GM19372 (cell line): ENCODE measurements around the gene AK8.

Experiments used
- ATAC-seq: cut with Tn5 transposase; IDR thresholded peaks from one replicate; pipeline ENCODE4 v1.9.1; 2021; ENCODE audit warnings: mild to moderate bottlenecking, low read depth, moderate library complexity; ENCODE audit not compliant: unreplicated experiment

The AK8 gene

DNA sequence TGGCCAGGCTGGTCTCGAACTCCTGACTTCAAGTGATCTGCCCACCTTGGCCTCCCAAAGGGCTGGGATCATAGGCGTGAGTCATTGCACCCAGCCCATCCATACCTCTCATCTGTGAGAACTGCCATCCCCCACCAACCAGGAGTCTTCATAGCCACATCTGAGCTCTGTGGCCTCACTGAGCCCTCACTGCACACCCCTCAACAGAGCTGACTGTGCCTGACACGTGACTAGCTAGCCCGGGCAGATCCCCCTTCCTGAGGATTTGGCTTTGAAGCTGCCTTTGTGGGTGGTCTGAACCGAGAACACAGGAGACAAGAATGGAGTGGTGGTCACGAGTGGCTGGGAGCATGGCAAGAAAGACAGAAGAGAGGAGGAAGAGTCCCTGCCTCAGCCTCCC lies 15.6 kb downstream of the AK8 start:
- ATAC-seq: no peak

- no peak for ATAC-seq
Observed at GRCh38 chr9:132861666-132862065, 16.4 kb downstream of the AK8 start.

DNA sequence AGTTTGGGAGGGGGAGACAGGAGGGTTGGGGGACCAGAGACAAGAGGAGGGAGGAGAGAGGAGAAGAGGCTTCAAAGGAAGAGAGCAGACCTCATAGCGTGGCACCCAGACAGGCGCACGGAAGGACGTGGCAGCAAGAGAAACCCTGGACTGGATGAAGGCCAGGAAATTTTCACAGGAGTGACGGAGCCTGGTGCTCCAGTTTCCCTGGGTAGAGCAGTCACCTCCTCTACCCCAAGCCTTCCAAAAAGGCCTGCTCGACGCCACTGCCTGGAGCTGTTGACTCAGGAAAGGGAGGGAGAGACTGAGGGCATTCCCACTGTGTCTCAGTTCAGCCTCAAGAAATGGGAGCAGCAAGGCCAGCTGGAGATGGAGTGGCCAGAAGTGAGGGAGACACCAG lies 19.3 kb downstream of the AK8 start:
- no peak for ATAC-seq

- no peak for ATAC-seq
Observed at GRCh38 chr9:132857616-132858342, 20.3 kb downstream of the AK8 start.

DNA sequence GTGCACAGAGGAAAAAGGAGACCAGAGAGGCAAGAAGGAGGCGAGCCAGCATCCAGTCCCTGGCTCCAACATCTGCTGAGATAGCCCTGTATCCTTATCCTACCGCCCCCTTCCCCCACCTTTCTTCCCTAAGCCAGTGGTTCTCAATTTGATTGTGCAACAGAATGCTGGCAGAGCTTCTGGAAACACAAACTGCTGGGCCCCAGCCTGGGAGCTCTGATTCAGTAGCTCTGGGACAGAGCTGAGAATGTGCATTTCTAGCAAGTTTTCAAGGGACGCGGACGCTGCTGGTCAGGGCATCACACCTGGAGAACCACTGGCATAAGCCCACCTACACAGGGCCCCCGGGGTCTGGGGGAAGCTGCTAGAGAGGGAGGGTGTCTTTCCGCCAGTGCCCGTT lies 21.1 kb downstream of the AK8 start:
- no peak for ATAC-seq

DNA sequence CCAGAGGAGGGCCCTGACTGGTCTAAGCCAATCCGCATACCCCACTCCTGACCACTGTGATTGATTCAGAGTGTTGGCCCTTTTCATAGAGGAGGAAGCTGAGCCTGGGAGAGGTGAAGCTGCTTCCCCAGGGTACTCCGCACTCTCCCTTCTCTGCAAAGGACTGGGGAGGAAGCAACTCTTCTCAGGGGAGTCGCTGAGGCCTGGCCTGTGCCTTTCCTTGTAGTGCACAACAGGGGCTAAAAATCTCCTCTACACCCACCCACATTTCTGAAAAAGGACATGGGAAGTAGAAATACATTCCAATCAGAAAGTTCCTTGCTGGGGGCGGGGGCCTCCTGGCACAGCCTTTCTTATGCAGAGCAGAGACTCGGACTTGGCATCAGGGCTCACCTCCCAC lies 22.2 kb downstream of the AK8 start:
- no peak for ATAC-seq

DNA sequence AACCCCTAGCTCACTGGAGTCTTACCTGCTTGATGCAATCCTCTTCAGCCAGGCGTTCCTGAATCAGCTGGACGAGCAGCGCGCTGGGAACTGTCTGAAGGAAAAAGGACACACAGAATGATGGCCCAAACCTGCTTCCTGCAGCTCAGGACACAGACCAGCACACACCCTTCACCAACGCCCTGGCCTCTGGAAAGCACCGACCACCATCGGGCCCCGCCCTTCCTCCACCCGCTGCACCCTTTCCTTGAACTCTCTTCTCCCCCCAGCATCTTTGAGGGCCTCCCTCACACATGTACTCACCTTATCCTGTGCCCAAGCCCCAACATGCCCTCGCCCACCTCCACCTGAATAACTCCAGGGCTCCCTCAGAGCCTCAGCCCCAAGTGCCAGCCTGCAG lies 23.3 kb downstream of the AK8 start:
- ATAC-seq: no peak

- no peak for ATAC-seq
Observed at GRCh38 chr9:132853482-132853881, 24.6 kb downstream of the AK8 start.

DNA sequence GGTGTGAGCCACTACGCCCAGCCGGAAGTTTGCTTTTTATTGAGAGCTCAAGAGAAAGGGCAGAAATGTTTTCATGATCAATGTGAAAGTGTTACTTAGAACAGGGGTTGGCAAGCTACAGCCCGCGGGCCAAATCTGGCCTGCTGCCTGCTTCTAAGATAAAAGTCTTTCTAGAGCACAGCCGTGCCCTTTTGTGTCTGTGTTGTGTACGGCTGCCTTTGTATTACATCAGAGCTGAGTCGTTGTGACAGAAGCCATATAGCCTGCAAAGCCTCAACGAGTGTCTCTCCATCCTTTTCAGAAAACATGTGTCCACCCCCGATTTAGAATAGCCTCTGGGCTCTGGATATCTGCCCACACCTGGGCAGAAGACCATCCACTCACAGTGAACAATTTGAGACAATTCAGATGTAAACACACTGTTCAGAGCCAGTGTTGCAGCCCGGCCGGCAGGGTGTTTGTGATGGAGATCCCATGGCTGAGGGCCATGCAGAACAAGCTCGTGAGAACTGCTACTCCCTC lies 28.8 kb downstream of the AK8 start:
- ATAC-seq: no peak

GRCh38 chr9:132846918-132847515 lies 31.1 kb downstream of the AK8 start:
- ATAC-seq: no peak

- no peak for ATAC-seq
Observed at GRCh38 chr9:132846109-132846917, 31.8 kb downstream of the AK8 start.

DNA sequence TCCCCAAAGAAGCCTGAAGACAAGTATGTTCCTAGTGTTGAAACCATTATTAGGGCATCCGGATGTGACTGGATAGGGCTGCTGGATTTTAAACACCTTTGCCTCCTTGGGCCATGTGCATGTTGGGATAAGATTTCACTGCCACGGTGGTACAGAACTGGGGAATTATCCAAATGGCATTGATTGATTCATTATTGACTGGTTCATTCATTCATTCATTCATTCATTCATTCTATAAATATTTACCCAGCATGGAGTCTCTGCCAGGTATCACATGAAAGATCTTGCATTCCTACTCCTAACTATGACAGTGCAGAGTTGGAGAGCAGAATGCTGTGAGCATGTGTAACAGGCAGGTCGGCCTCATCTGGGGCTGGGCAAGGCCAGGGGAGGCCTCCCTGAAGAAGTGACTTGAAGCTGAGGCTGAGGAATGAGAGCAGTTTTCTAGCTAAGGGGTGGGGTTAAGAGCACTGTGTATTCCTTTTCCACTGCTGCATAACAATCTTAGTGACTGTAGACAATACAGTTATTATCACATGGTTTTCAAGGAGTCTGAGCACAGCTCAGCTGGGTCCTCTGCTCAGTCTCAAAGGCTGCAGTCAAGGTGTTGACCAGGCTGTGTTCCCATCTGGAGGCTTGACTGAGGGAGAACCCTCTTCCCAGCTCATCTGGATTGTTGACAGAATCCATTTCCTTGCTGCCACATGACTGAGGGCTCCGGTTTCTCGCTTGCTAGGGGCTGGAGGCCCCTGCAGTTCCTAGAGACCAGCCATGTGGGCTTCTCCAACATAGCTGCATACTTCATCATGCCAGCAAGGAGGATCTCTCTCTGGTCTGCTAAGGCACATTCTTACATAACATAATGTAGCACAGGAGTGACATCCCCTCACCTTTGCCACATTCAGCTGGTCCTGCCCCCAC lies 35.7 kb downstream of the AK8 start:
- ATAC-seq: no peak

DNA sequence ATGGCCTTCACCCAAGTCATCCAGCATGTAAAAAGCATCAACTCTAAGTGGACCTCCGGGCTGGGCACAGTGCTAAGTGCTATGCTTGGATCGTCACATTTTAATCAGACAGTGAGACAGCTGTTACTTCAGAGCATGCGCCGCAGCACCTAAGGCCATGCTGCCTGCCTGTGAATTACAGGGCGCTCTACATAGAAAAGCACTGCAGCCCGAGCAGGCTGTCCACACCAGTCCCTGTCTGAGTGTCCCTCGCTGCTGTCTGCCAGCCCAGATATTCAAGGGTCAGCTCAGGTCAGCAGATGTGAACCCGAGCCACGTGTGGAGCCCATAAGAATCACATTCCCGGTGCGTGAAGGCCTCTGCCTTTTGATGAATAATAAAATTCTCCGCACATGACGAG lies 37.1 kb downstream of the AK8 start:
- no peak for ATAC-seq

DNA sequence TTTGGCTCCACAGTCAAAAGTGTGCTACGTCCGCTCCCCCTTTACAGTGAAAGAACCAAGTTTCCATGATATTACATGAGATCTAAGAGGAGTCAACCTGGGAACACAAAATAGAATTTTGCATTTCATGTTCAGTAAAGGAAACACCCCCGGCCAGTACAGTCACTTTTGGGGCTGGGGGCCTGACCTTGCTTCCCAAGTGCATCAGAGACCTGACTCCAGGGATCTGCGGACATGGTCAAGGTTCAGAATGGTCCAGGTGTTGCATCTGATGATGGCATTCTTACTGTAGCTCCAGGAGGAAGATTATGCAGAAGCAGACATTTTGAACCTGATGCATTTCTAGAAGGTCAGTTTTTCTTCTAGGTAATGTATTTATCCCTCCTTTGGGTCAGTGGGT lies 39.8 kb downstream of the AK8 start:
- no peak for ATAC-seq

- ATAC-seq: no peak
Observed at GRCh38 chr9:132837501-132838286, 40.4 kb downstream of the AK8 start.

DNA sequence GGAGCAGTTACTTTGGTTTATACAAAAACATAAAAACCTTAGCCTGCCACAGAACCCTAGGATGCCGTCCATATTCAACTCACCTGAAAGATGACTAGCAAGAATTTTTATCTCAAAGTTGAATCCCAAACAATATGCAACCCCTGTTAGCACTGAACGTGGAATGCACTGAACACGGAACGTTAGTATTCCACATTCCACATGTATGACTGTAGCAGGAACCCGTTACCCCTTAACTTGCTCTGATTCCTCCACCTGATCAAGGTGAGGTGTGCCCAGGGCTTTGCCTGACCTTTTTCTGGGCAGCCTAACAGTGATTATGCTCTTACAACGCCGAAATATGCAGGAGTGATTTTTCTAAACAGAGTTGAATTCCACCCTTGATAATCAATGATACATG lies 43.7 kb downstream of the AK8 start:
- no peak for ATAC-seq

DNA sequence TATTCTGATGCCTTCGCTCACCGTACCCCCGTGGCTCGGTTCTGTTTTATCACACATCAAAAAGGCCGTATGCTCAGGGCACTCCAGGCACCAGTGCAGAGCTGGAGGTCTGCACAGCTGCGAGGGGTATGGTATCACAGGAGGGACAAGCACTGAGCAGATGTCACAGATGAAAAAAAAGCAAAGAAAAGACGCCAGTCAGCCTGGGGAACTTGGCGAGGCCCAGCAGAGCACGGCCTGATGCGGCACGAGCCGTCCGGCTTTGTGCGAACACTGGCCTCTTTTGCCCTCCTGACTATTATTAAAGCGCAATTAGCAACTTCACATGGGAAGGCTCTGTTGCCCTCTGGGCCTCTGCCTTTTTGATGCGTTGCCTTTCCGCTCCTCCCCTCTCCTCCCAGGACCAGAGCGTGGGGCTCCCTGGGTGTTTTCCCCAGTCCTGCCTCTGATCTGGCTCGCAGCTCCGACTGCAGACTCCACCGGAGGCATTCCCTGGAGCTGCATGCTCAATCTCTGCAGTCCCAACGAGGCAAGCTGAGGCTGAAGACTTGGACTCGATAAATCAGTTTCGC lies 44.4 kb downstream of the AK8 start:
- ATAC-seq: no peak

DNA sequence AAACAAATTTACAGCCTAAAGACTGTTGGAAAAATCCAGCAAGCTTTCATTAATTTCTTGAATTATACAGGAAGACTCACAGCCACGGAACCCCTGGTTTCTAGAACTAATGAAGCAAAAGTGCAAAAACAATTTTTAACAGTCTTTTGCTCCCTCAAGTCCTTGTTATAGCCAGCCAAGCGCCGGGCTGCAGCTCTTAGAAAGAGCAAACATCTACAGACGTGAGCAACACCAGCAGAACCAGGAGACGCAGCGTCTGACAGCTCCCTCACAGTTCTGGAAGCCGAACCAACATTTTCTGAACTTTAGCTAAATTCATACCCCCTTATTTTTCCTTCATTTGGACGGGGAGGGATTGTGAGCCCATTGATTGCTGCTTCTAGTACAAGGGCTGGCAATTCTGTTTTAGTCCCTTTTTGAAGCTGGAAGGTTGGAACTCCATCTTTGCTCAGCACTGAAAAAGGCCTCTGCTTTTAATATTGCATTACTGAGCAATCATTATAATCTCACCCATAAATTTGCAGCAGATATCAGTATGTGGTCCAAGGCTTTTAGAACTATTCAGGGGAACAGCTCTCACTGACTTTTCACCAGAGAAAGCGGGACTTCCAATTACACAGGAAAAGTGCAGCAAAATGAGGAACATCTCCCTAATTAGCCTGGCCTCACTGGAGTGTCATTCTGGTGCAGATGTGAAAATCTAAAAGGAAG lies 45.8 kb downstream of the AK8 start:
- ATAC-seq: no peak
